ENCODE data around the gene CEP83.

The CEP83 gene

GRCh38 chr12:94459728-94460615, at the start of gene CEP83:
Gene CEP83, minus strand, starts transcription at chr12:94459867. Its CDS starts 47,377 bp downstream, at chr12:94412490.
- Histone ChIP-seq H3K4me3 (ENCODE audit: low read depth, low read length) (peak within 1 kb of the TSS; percentile 90), H3K27me3 (replicated peaks) (no peaks in the 10 kb centered on the region), H3K27ac (peak within 1 kb of the TSS; percentile 85), H3K36me3 (replicated peaks) (no peaks in the 10 kb centered on the region)
- in situ Hi-C loops (cut with HindIII; ENCODE audit: low pct_ligation_motif_present, low sequenced_read_pairs): no loop called here
- peak; percentile 5 for TF ChIP-seq CTCF (IDR thresholded peaks at IDR 0.05; ENCODE audit: low read depth, low read length, missing control alignments)
- peak; percentile 89 for DNase-seq

GRCh38 chr12:94509317-94509716, 49.6 kb upstream of the CEP83 start:
- in situ Hi-C loops (cut with HindIII; ENCODE audit: low pct_ligation_motif_present, low sequenced_read_pairs): loop anchor here (25.0 kb wide), 1 partner anchor 372 kb away; the partner anchor contains the start of gene PLXNC1
- H3K27ac ChIP-seq: no peak overlapping the region
- no peaks in the 10 kb centered on the region for H3K27me3 ChIP-seq (replicated peaks)
- DNase-seq: no peak
- H3K4me3 ChIP-seq (ENCODE audit: low read depth, low read length): no peak overlapping the region
- no peak for TF ChIP-seq CTCF (IDR thresholded peaks at IDR 0.05; ENCODE audit: low read depth, low read length, missing control alignments)
- H3K36me3 ChIP-seq (replicated peaks): no peaks in the 10 kb centered on the region

- Histone ChIP-seq H3K27me3 (replicated peaks) (no peaks in the 10 kb centered on the region), H3K4me3 (ENCODE audit: low read depth, low read length) (no peak overlapping the region), H3K36me3 (replicated peaks) (no peaks in the 10 kb centered on the region), H3K27ac (no peak overlapping the region)
- in situ Hi-C loops (cut with HindIII; ENCODE audit: low pct_ligation_motif_present, low sequenced_read_pairs): loop anchor here (25.0 kb wide), 1 partner anchor 370 kb away; the partner anchor contains the start of gene PLXNC1
- DNase-seq: no peak
- TF ChIP-seq CTCF (IDR thresholded peaks at IDR 0.05; ENCODE audit: low read depth, low read length, missing control alignments): no peak
Observed at GRCh38 chr12:94507455-94507854, 47.8 kb upstream of the CEP83 start.

GRCh38 chr12:94504386-94504785, 44.7 kb upstream of the CEP83 start:
- TF ChIP-seq CTCF (IDR thresholded peaks at IDR 0.05; ENCODE audit: low read depth, low read length, missing control alignments): no peak
- in situ Hi-C loops (cut with HindIII; ENCODE audit: low pct_ligation_motif_present, low sequenced_read_pairs): loop anchor here (25.0 kb wide), 1 partner anchor 367 kb away; the partner anchor contains the start of gene PLXNC1

GRCh38 chr12:94503619-94504018, 44.0 kb upstream of the CEP83 start:
- DNase-seq: no peak
- Histone ChIP-seq H3K4me3 (ENCODE audit: low read depth, low read length) (no peak overlapping the region), H3K36me3 (replicated peaks) (no peaks in the 10 kb centered on the region), H3K27ac (no peak overlapping the region), H3K27me3 (replicated peaks) (no peaks in the 10 kb centered on the region)
- no peak for TF ChIP-seq CTCF (IDR thresholded peaks at IDR 0.05; ENCODE audit: low read depth, low read length, missing control alignments)
- in situ Hi-C loops (cut with HindIII; ENCODE audit: low pct_ligation_motif_present, low sequenced_read_pairs): loop anchor here (25.0 kb wide), 1 partner anchor 366 kb away; the partner anchor contains the start of gene PLXNC1

More at GRCh38 chr12:94504386-94504785, 44.7 kb upstream of the CEP83 start:
- H3K27ac ChIP-seq: no peak overlapping the region
- H3K27me3 ChIP-seq (replicated peaks): no peaks in the 10 kb centered on the region
- H3K36me3 ChIP-seq (replicated peaks): no peaks in the 10 kb centered on the region
- no peak for DNase-seq
- no peak overlapping the region for H3K4me3 ChIP-seq (ENCODE audit: low read depth, low read length)

Data from brain microvascular endothelial cell (primary cell).